ENCODE results near the gene TREH.
A peak's percentile ranks its signal among the peaks of the same experiment; 100 is the strongest.

TREH gene

DNA sequence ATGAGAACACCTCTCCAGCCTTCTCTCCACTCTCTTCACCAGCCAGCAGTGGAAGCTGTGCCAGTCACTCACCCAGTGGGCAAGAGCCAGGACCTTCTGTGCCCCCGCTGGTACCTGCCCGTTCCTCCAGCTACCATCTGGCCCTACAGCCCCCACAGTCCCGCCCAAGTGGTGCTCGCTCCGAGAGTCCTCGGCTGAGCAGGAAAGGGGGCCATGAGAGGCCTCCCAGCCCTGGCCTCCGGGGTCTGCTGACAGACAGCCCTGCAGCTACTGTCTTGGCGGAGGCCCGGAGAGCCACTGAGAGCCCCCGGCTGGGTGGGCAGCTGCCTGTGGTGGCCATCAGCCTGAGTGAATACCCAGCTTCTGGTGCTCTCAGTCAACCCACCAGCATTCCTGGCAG, 51.9 kb downstream of the TREH start:
- Histone ChIP-seq H3K4me3 (ENCODE audit: low read depth, low read length) (no peak overlapping the region), H3K36me3 (ENCODE audit: control insufficient read depth, insufficient read depth, low read length) (peaks cover 55% of the 10 kb centered on the region), H3K9me3 (ENCODE audit: control insufficient read depth, insufficient read depth, low read depth, low read length) (no peaks in the 10 kb centered on the region), H3K4me1 (ENCODE audit: control insufficient read depth, insufficient read depth, low read length) (peaks cover 10% of the 10 kb centered on the region), H3K27ac (ENCODE audit: low read depth, low read length) (no peak overlapping the region), H3K9ac (ENCODE audit: low read length) (no peak overlapping the region), H3K27me3 (ENCODE audit: control insufficient read depth, insufficient read depth, low read length) (no peaks in the 10 kb centered on the region)

DNA sequence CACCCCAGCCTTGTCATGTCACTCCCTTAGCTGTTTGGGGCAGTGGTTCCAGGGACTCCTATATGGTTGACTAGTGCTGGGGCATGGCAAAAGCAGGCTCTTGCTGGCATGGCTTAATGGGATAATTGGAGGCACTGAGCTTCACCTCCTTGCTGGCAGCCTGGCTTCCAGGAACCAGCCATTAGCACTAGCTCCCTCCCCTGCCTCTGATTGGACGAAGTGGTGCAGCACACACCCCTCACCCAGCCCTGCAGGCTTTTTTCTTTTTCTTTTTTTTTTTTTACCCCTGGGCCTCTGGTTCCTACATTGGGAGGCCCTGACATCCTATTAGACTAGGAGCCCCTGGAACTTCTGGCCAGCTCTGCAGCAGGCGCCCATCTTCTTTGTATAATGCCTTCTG, 53.5 kb downstream of the TREH start:
- Histone ChIP-seq H3K27me3 (ENCODE audit: control insufficient read depth, insufficient read depth, low read length) (no peaks in the 10 kb centered on the region), H3K9me3 (ENCODE audit: control insufficient read depth, insufficient read depth, low read depth, low read length) (no peaks in the 10 kb centered on the region), H3K4me3 (ENCODE audit: low read depth, low read length) (no peak overlapping the region), H3K4me1 (ENCODE audit: control insufficient read depth, insufficient read depth, low read length) (peaks cover 21% of the 10 kb centered on the region), H3K36me3 (ENCODE audit: control insufficient read depth, insufficient read depth, low read length) (peaks cover 45% of the 10 kb centered on the region), H3K27ac (ENCODE audit: low read depth, low read length) (no peak overlapping the region), H3K9ac (ENCODE audit: low read length) (no peak overlapping the region)

DNA sequence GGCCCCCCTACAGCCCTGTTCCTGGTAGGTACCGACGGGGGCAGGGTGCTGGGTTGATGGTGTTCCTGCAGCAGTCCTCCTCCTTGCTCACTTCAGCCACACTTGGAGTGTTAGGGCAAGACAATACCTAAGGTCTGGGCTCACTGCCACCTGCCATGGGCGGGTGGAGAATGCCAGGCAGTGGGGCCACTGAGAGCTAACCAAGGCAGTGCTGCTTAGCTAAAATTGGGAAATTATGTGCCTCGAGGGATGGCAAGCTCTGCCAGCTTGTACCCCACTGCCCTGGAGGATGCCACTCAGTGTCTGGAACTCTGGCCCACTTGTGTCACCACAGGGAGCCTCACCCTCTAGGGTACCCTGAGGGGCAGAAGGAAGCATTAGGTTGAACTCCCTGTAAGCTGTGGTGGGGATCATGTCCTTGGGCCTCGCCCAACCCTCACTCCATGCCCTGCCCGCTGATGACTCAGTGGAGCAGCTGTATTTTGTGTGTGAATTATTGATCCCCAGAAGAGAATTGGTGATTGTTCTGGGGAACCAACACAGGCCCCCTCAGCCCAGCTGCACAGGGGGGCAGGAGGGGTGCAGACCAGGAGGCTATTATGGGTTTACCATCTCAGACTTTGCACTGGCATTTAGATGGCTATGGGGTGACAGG, 54.3 kb downstream of the TREH start:
- no peak overlapping the region for H3K27ac ChIP-seq (ENCODE audit: low read depth, low read length)

DNA sequence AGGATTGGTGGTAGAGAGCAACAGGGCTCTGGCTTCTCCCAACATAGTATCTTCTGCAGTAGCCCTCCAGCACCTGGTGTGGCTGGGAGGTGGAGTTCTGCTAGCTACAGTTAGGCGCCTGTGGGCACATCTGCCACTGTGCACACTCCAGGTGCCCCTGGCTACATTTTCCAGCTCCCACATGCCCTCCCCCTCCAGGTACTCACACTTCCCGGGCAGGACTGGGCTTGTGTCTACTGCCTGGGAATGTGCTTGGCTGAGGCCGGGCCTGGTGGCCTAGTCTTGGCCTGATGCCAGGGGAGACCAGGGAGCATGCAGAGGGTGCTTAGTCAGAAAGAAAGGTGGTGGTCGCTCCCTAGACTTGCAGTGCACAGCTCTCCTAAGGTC, 56.2 kb downstream of the TREH start:
- Histone ChIP-seq H3K9me3 (ENCODE audit: control insufficient read depth, insufficient read depth, low read depth, low read length) (no peaks in the 10 kb centered on the region), H3K4me3 (ENCODE audit: low read depth, low read length) (no peak overlapping the region), H3K36me3 (ENCODE audit: control insufficient read depth, insufficient read depth, low read length) (peaks cover 29% of the 10 kb centered on the region), H3K9ac (ENCODE audit: low read length) (no peak overlapping the region), H3K27ac (ENCODE audit: low read depth, low read length) (no peak overlapping the region), H3K27me3 (ENCODE audit: control insufficient read depth, insufficient read depth, low read length) (no peaks in the 10 kb centered on the region), H3K4me1 (ENCODE audit: control insufficient read depth, insufficient read depth, low read length) (peaks cover 41% of the 10 kb centered on the region)

More for the DNA sequence above, 54.3 kb downstream of the TREH start:
- Histone ChIP-seq H3K9me3 (ENCODE audit: control insufficient read depth, insufficient read depth, low read depth, low read length) (no peaks in the 10 kb centered on the region), H3K9ac (ENCODE audit: low read length) (no peak overlapping the region), H3K4me1 (ENCODE audit: control insufficient read depth, insufficient read depth, low read length) (peaks cover 27% of the 10 kb centered on the region), H3K36me3 (ENCODE audit: control insufficient read depth, insufficient read depth, low read length) (peaks cover 40% of the 10 kb centered on the region), H3K4me3 (ENCODE audit: low read depth, low read length) (no peak overlapping the region), H3K27me3 (ENCODE audit: control insufficient read depth, insufficient read depth, low read length) (no peaks in the 10 kb centered on the region)

DNA sequence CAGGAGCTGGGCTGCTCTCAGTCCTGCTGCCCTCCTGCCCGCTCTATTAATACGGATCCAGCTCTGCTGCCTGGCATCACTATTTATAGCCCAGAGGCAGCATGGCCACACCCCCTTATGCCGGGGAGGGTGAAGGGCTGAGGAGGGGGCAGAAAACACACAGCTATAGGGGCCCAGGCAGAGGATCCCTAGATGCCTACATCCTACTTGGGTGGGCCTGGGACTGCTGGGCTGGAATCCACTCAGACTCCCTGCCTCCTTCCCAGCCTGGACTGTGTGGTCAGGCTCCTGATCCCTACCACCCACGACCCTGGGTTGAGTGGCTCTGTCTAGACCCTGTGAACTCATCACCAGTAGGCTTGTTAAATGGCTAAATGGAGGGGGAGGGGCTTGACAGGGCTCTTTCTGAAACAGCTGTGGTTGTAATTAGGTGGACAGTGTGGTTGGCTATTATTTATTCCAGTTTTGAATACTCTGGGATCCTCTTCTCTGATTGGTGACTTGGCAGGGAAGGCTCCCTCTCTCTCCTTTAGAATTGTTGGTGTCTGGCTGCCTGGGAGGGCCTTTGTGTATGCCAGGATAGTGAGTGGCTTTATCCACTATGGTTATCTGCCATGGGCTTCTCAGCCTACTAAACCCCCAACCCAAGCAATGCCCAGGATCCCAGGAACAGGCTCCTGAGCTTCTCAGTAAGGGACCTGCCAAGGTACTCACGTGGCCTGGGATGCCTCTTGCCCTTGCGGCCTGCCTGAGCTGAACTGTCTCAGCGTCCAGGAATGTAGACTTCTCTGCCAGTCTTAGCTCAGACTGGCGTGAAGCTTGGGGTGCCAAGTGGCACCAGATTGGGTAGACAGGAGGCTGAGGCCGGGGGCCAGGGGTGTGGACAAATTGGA, 56.8 kb downstream of the TREH start:
- no peak overlapping the region for H3K27ac ChIP-seq (ENCODE audit: low read depth, low read length)
- peak overlapping the region; percentile 77 for H3K4me3 ChIP-seq (ENCODE audit: low read depth, low read length)
- H3K4me1 ChIP-seq (ENCODE audit: control insufficient read depth, insufficient read depth, low read length), result peaks cover 47% of the 10 kb centered on the region
- H3K36me3 ChIP-seq (ENCODE audit: control insufficient read depth, insufficient read depth, low read length), result peaks cover 23% of the 10 kb centered on the region
- H3K9ac ChIP-seq (ENCODE audit: low read length), result no peak overlapping the region
- no peaks in the 10 kb centered on the region for H3K27me3 ChIP-seq (ENCODE audit: control insufficient read depth, insufficient read depth, low read length)
- H3K9me3 ChIP-seq (ENCODE audit: control insufficient read depth, insufficient read depth, low read depth, low read length), result no peaks in the 10 kb centered on the region

DNA sequence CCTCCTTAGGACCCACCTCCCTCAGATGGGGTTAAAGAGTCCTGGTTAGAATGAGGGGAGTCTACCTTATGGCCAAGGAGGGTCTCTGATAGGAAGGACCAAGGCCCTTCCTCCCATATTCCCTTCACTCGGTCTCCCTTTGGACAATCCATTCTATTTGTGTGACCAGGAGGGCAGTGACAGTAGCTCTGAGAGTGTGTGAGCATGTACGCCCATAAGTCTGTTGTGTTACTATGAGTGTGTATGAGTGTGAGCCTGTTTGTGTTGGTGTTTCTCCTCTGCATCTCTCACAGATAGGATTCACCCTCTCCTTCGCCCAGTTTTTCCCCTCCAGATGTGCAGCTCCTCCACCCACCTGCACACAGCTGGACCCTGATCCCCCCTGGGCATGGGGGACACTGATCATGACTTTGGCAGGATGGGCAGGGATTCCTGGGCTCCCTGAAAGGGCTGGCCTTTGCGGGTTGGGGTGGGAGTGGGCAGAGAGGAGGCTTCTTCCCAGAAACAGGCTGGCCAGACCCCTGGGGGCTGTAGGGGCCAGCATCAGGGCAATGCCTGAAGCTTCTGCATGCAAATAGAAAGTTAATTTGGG, 57.6 kb downstream of the TREH start:
- peak overlapping the region; percentile 77 for H3K4me3 ChIP-seq (ENCODE audit: low read depth, low read length)
- no peaks in the 10 kb centered on the region for H3K27me3 ChIP-seq (ENCODE audit: control insufficient read depth, insufficient read depth, low read length)
- H3K4me1 ChIP-seq (ENCODE audit: control insufficient read depth, insufficient read depth, low read length), result peaks cover 48% of the 10 kb centered on the region
- no peaks in the 10 kb centered on the region for H3K9me3 ChIP-seq (ENCODE audit: control insufficient read depth, insufficient read depth, low read depth, low read length)
- peak overlapping the region; percentile 66; the same call in 1 of the 2 replicates for H3K27ac ChIP-seq (ENCODE audit: low read depth, low read length)
- H3K36me3 ChIP-seq (ENCODE audit: control insufficient read depth, insufficient read depth, low read length), result peaks cover 15% of the 10 kb centered on the region
- H3K9ac ChIP-seq (ENCODE audit: low read length), result peak overlapping the region; percentile 52

DNA sequence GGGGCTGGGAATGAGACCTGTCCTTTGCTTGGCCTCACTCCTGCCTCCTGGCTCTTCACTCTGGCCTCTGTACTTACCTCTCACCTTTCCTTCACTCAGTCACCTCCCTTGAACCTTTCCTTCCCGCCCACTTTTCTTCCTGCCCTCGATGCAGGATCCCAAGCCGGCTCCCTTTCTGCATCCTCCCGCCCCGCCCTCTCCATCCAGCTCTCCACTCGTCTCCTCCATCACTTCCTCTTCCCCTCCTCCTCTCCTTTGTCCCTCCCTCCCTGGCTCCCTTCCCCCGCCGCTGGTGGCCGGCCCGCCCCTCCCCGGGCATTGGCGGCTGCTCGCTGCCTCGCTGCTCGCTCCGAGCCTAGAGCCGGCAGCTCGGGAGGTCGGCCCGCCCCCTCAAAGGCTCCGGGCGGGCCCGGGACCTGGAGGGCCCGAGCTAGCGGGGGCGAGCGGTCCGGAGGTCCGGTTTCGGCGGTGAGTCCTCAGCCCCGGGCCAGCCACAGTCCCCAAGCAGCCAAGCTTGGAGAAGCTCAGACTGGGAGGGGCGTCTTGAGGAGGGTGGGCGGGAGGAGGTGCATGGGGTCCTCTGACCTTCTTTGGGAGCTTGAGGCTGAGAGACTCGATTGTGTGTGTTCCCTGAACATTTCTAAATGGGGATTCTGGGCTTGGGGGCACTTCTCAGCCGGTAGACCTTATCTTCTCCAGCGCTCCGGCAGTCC, 58.2 kb downstream of the TREH start:
- H3K36me3 ChIP-seq (ENCODE audit: control insufficient read depth, insufficient read depth, low read length), result peaks cover 13% of the 10 kb centered on the region
- H3K4me1 ChIP-seq (ENCODE audit: control insufficient read depth, insufficient read depth, low read length), result peaks cover 53% of the 10 kb centered on the region
- no peaks in the 10 kb centered on the region for H3K9me3 ChIP-seq (ENCODE audit: control insufficient read depth, insufficient read depth, low read depth, low read length)
- H3K4me3 ChIP-seq (ENCODE audit: low read depth, low read length), result peak overlapping the region; percentile 77
- peak overlapping the region; percentile 66 for H3K27ac ChIP-seq (ENCODE audit: low read depth, low read length)
- peak overlapping the region; percentile 52 for H3K9ac ChIP-seq (ENCODE audit: low read length)
- no peaks in the 10 kb centered on the region for H3K27me3 ChIP-seq (ENCODE audit: control insufficient read depth, insufficient read depth, low read length)

DNA sequence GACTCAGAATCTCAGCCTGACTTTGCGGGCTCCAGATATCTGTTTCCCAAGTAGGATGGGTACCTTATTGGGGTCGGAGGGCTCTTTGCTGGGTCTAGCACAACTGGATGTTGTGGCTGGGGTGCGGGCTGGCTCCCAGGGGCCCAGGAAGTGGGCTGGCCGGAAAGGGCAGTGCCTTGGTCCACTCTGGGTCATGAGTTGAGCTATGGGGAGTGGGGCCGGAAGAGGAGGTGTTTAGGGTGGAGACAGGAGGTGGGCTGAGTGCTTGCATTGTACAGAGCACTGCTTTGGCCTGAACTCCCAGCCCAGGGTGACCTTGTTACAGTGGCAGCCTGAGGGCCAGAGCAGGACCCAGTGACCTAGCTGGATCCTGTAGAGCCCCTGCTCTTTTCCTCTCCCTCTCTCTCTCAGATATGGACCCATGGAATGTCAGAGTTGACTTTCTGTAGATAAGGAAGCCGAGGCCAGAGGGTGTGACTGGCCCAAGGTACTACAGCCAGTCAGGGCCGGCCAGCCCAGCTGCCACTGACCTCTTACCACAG, 58.9 kb downstream of the TREH start:
- H3K9ac ChIP-seq (ENCODE audit: low read length), result peak overlapping the region; percentile 42
- peak overlapping the region; percentile 55; the same call in 1 of the 2 replicates for H3K27ac ChIP-seq (ENCODE audit: low read depth, low read length)
- H3K9me3 ChIP-seq (ENCODE audit: control insufficient read depth, insufficient read depth, low read depth, low read length), result no peaks in the 10 kb centered on the region
- H3K4me3 ChIP-seq (ENCODE audit: low read depth, low read length), result peak overlapping the region; percentile 77
- peaks cover 56% of the 10 kb centered on the region for H3K4me1 ChIP-seq (ENCODE audit: control insufficient read depth, insufficient read depth, low read length)
- no peaks in the 10 kb centered on the region for H3K27me3 ChIP-seq (ENCODE audit: control insufficient read depth, insufficient read depth, low read length)
- H3K36me3 ChIP-seq (ENCODE audit: control insufficient read depth, insufficient read depth, low read length), result peaks cover 10% of the 10 kb centered on the region

DNA sequence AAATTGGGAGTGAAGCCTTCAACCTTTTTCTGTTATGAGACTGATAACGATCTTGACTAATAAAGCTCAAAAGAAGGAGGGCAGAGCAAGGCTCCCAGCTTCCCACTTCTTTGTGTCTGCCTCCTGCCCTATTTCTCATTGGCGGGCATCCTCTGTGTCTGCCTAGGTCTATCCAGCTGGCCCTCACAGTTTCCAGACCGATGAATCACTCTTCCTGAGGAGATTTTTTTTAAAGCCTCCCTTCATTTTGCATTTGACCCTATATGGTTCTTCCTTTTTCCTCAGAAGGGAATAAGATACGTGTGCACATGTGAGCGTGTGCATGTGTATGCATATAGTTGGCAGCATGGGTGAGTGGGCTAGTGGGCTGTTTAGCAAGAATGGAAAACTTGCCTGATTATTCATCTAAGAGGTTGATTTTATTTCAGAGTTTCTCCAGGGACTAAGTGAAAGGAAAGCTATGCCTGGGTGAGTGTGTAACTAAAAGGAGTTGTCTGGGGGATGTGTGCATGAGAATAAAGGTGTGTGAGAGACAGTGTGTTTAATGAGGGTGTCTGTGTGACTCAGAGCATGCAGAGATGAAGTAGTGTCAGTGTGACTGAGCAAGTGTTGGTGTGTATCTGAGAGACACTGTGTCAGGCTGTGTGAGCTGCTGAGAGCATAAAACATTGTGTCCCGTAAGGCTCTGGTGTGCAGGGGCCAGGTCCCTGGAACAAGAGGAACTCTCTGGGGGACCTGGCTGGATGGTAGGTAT, 59.8 kb downstream of the TREH start:
- no peaks in the 10 kb centered on the region for H3K36me3 ChIP-seq (ENCODE audit: control insufficient read depth, insufficient read depth, low read length)
- H3K27me3 ChIP-seq (ENCODE audit: control insufficient read depth, insufficient read depth, low read length), result no peaks in the 10 kb centered on the region
- no peaks in the 10 kb centered on the region for H3K9me3 ChIP-seq (ENCODE audit: control insufficient read depth, insufficient read depth, low read depth, low read length)
- no peak overlapping the region for H3K4me3 ChIP-seq (ENCODE audit: low read depth, low read length)
- peaks cover 59% of the 10 kb centered on the region for H3K4me1 ChIP-seq (ENCODE audit: control insufficient read depth, insufficient read depth, low read length)
- no peak overlapping the region for H3K9ac ChIP-seq (ENCODE audit: low read length)
- no peak overlapping the region for H3K27ac ChIP-seq (ENCODE audit: low read depth, low read length)

DNA sequence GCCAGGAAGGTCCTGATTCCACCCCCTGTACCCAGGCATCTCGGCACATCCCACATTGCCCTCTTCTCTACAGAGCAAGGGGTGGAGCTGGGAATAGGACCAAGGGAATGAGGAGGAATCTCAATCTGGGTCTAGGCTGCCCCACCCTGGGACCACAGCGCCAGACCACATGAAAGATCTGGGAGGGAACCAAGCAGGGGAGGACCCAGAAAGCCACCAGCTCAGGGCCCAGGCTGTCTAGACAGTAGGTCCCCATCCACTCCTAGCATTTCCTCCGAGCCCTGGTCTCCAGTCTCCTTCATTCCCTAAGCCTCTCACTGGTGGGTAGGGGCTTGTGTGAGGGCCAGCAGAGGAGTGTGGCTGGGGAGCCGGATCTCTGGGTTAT, 60.5 kb downstream of the TREH start:
- Histone ChIP-seq H3K27me3 (ENCODE audit: control insufficient read depth, insufficient read depth, low read length) (no peaks in the 10 kb centered on the region), H3K36me3 (ENCODE audit: control insufficient read depth, insufficient read depth, low read length) (no peaks in the 10 kb centered on the region), H3K9me3 (ENCODE audit: control insufficient read depth, insufficient read depth, low read depth, low read length) (no peaks in the 10 kb centered on the region), H3K4me3 (ENCODE audit: low read depth, low read length) (no peak overlapping the region), H3K27ac (ENCODE audit: low read depth, low read length) (no peak overlapping the region), H3K4me1 (ENCODE audit: control insufficient read depth, insufficient read depth, low read length) (peaks cover 65% of the 10 kb centered on the region), H3K9ac (ENCODE audit: low read length) (no peak overlapping the region)

All from HUES6 (cell line).